Activated CD4-positive, alpha-beta T cell treated with anti-CD3 and anti-CD28 coated beads for 36 hours (primary cell): ENCODE measurements around the gene NRBP1. TPM values are rescaled to one million over a fixed set of nuclear protein-coding genes. Genes with fewer than 3 reads are reported as not detected.

ENCODE experiments used
- total RNA-seq, 2 experiments: library from RNA; stranded (reverse); gene quantifications; one replicate each; pipeline ENCODE4 v1.2.3, GENCODE V29; 2021

Gene NRBP1
- total RNA-seq, 2 experiments from 2014 or later, result 74.3 to 74.4 TPM

Other genes starting within 250 kb of the NRBP1 start
- 10 to 100 TPM; 69.9 to 83.4 TPM for gene ATRAID, start 216.6 kb upstream of the NRBP1 start, total RNA-seq
- 10 to 100 TPM; 27.3 to 34.9 TPM for gene SLC5A6, start 216.4 kb upstream of the NRBP1 start, total RNA-seq
- gene CAD, start 211.3 kb upstream of the NRBP1 start, total RNA-seq, result 100 to 1,000 TPM; 107 to 147 TPM
- gene SLC30A3, start 165.6 kb upstream of the NRBP1 start, total RNA-seq, result under 1 TPM; 0.53 to 0.86 TPM
- not detected for gene DNAJC5G, start 153.2 kb upstream of the NRBP1 start, total RNA-seq
- gene TRIM54, start 146.2 kb upstream of the NRBP1 start, total RNA-seq, result under 1 TPM; 0.09 to 0.11 TPM
- gene UCN, start 120.2 kb upstream of the NRBP1 start, total RNA-seq, result 1 to 10 TPM; 1.4 to 1.5 TPM
- 100 to 1,000 TPM in 1 of 2 experiments, 10 to 100 TPM in 1; 93.4 to 103 TPM for gene MPV17, start 105.5 kb upstream of the NRBP1 start, total RNA-seq
- 10 to 100 TPM; 60.3 to 70.2 TPM for gene GTF3C2, start 71.9 kb upstream of the NRBP1 start, total RNA-seq
- 10 to 100 TPM; 31.0 to 39.2 TPM for gene EIF2B4, start 58.3 kb upstream of the NRBP1 start, total RNA-seq
- 10 to 100 TPM; 63.9 to 82.1 TPM for gene SNX17, start 58.0 kb upstream of the NRBP1 start, total RNA-seq
- 10 to 100 TPM in 1 of 2 experiments, 1 to 10 TPM in 1; 7.7 to 10.5 TPM for gene ZNF513, start 47.9 kb upstream of the NRBP1 start, total RNA-seq
- 100 to 1,000 TPM; 115 to 121 TPM for gene PPM1G, start 19.0 kb upstream of the NRBP1 start, total RNA-seq
- gene KRTCAP3, start 13.8 kb downstream of the NRBP1 start, total RNA-seq, result 1 to 10 TPM; 4.7 to 5.9 TPM
- 1 to 10 TPM; 8.7 TPM for gene IFT172, start 61.1 kb downstream of the NRBP1 start, total RNA-seq
- not detected for gene FNDC4, start 66.6 kb downstream of the NRBP1 start, total RNA-seq
- gene GCKR, start 68.2 kb downstream of the NRBP1 start, total RNA-seq, result not detected
- 10 to 100 TPM; 31.8 to 34.5 TPM for gene ZNF512, start 154.4 kb downstream of the NRBP1 start, total RNA-seq
- under 1 TPM; 0.11 to 0.44 TPM for gene CCDC121, start 200.4 kb downstream of the NRBP1 start, total RNA-seq
- gene GPN1, start 200.4 kb downstream of the NRBP1 start, total RNA-seq, result 10 to 100 TPM; 45.6 to 63.9 TPM
- gene SUPT7L, start 235.0 kb downstream of the NRBP1 start, total RNA-seq, result 10 to 100 TPM; 23.7 to 26.1 TPM
- gene SLC4A1AP, start 235.3 kb downstream of the NRBP1 start, total RNA-seq, result 10 to 100 TPM; 23.8 to 25.3 TPM